Ovary (tissue), 3 donors: ENCODE measurements around the gene IQGAP1.
"Not testable (repeated sequence)": the region's sequence is repeated elsewhere in the genome, so short reads cannot be mapped to it uniquely, and the experiment has no call there.

Source experiments
- CTCF ChIP-seq, 3 donors: fragments of 450-650 bp in 2 of 3; fragments of 200-600 bp in 1 of 3; IDR thresholded peaks; one replicate each; pipeline versions ENCODE4 v1.5.1 to v1.8.0; 2016 to 2022; ENCODE audit warnings: antibody characterized with exemption in 3 of 3, mild to moderate bottlenecking in 1 of 3
- EP300 ChIP-seq: sonication (generic); formaldehyde crosslinking; IDR thresholded peaks from one replicate; pipeline ENCODE4 v1.6.1; 2017; ENCODE audit warnings: antibody characterized with exemption
- POLR2A ChIP-seq: fragments of 450-650 bp; IDR thresholded peaks from one replicate; pipeline ENCODE4 v1.6.1; 2017; ENCODE audit warnings: antibody characterized with exemption, mild to moderate bottlenecking, moderate library complexity
- donor health status: DM: no; HTN: no; CAD: no.

- TF ChIP-seq EP300; POLR2A; CTCF (IDR thresholded peaks at IDR 0.05): not testable (repeated sequence)
Observed at GRCh38 chr15:90409587-90409986, 21.5 kb downstream of the IQGAP1 start.
